Measurements from ENCODE around the gene LRRC41. TPM values are rescaled to one million over a fixed set of nuclear protein-coding genes. Genes with fewer than 3 reads are reported as not detected.

Gene LRRC41
- total and polyA plus RNA-seq, 2 of the 13 experiments (the other 11 are each of a cell fraction or from before 2014, with no cell fraction given) = 48.1 to 53.6 TPM

DNA sequence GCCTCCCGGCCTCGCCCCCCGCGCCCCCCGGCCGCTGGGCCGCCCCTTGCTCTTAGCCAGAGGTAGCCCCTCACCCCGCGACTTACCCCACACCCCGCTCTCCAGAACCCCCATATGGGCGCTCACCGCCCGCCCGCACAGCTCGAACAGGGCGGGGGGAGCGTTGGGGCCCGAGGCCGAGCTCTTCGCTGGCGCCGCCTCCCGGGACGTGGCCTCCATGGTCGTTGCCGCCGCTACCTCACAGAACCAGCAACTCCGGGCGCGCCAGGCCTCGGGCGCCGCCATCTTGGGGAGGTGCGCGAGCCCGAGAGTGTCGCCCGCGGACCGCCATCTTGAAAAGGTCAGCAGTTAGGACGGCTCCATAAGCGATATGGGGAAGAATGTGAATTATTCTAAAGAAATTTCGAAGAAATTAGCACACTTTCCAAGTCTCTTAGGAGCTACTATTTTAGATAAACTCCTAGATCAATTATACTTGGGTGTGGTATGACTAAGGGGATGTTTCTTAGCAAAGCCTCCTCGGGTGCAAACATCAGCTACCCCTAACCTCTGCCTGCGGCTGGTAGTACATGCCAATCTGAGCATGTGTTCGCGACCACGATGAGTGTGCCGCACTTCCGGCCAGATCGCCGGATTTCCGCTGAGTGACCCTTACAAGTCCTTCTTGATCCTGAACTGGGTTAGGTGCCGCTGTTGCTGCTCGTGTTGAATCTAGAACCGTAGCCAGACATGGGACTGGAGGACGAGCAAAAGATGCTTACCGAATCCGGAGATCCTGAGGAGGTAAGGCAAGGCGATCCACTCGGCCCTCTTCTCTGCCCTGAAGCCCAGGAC, at the start of gene LRRC41, which contains the start of gene UQCRH (continued):
- TF ChIP-seq, protein P1, sequence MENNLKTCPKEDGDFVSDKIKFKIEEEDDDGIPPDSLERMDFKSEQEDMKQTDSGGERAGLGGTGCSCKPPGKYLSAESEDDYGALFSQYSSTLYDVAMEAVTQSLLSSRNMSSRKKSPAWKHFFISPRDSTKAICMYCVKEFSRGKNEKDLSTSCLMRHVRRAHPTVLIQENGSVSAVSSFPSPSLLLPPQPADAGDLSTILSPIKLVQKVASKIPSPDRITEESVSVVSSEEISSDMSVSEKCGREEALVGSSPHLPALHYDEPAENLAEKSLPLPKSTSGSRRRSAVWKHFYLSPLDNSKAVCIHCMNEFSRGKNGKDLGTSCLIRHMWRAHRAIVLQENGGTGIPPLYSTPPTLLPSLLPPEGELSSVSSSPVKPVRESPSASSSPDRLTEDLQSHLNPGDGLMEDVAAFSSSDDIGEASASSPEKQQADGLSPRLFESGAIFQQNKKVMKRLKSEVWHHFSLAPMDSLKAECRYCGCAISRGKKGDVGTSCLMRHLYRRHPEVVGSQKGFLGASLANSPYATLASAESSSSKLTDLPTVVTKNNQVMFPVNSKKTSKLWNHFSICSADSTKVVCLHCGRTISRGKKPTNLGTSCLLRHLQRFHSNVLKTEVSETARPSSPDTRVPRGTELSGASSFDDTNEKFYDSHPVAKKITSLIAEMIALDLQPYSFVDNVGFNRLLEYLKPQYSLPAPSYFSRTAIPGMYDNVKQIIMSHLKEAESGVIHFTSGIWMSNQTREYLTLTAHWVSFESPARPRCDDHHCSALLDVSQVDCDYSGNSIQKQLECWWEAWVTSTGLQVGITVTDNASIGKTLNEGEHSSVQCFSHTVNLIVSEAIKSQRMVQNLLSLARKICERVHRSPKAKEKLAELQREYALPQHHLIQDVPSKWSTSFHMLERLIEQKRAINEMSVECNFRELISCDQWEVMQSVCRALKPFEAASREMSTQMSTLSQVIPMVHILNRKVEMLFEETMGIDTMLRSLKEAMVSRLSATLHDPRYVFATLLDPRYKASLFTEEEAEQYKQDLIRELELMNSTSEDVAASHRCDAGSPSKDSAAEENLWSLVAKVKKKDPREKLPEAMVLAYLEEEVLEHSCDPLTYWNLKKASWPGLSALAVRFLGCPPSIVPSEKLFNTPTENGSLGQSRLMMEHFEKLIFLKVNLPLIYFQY (CRISPR knock-in tag; IDR thresholded peaks at IDR 0.05; ENCODE audit: borderline replicate concordance) = peak; percentile 10; the same call in 1 of the 2 replicates
- TF ChIP-seq MED13 (CRISPR knock-in tag; IDR thresholded peaks at IDR 0.05) (no peak; the same call in 1 of the 2 replicates), RBM22 (optimal IDR thresholded peaks at IDR 0.05; ENCODE audit: low read length) (no peak), ZFP36L2 (CRISPR knock-in tag; IDR thresholded peaks at IDR 0.05) (no peak), ZMYM2 (CRISPR knock-in tag; IDR thresholded peaks at IDR 0.05) (no peak), ARHGAP35 (CRISPR knock-in tag; IDR thresholded peaks at IDR 0.05; ENCODE audit: borderline replicate concordance) (0 out of 2 replicates have a peak, but pooled peaks have one; percentile 54), TBP (CRISPR knock-in tag; IDR thresholded peaks at IDR 0.05) (no peak), FOXJ3 (CRISPR knock-in tag; IDR thresholded peaks at IDR 0.05; ENCODE audit: borderline replicate concordance) (0 out of 2 replicates have a peak, but pooled peaks have one; percentile 32), ZNF296 (CRISPR knock-in tag; conservative IDR thresholded peaks at IDR 0.05) (no peak; the same call in 1 of the 2 replicates)
- TF ChIP-seq, protein P2, sequence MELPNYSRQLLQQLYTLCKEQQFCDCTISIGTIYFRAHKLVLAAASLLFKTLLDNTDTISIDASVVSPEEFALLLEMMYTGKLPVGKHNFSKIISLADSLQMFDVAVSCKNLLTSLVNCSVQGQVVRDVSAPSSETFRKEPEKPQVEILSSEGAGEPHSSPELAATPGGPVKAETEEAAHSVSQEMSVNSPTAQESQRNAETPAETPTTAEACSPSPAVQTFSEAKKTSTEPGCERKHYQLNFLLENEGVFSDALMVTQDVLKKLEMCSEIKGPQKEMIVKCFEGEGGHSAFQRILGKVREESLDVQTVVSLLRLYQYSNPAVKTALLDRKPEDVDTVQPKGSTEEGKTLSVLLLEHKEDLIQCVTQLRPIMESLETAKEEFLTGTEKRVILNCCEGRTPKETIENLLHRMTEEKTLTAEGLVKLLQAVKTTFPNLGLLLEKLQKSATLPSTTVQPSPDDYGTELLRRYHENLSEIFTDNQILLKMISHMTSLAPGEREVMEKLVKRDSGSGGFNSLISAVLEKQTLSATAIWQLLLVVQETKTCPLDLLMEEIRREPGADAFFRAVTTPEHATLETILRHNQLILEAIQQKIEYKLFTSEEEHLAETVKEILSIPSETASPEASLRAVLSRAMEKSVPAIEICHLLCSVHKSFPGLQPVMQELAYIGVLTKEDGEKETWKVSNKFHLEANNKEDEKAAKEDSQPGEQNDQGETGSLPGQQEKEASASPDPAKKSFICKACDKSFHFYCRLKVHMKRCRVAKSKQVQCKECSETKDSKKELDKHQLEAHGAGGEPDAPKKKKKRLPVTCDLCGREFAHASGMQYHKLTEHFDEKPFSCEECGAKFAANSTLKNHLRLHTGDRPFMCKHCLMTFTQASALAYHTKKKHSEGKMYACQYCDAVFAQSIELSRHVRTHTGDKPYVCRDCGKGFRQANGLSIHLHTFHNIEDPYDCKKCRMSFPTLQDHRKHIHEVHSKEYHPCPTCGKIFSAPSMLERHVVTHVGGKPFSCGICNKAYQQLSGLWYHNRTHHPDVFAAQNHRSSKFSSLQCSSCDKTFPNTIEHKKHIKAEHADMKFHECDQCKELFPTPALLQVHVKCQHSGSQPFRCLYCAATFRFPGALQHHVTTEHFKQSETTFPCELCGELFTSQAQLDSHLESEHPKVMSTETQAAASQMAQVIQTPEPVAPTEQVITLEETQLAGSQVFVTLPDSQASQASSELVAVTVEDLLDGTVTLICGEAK (IDR thresholded peaks at IDR 0.05) = peak; percentile 64
- TF ChIP-seq, protein P2 (CRISPR knock-in tag; IDR thresholded peaks at IDR 0.05) = no peak; the same call in 1 of the 2 replicates
- TF ChIP-seq, protein P3, sequence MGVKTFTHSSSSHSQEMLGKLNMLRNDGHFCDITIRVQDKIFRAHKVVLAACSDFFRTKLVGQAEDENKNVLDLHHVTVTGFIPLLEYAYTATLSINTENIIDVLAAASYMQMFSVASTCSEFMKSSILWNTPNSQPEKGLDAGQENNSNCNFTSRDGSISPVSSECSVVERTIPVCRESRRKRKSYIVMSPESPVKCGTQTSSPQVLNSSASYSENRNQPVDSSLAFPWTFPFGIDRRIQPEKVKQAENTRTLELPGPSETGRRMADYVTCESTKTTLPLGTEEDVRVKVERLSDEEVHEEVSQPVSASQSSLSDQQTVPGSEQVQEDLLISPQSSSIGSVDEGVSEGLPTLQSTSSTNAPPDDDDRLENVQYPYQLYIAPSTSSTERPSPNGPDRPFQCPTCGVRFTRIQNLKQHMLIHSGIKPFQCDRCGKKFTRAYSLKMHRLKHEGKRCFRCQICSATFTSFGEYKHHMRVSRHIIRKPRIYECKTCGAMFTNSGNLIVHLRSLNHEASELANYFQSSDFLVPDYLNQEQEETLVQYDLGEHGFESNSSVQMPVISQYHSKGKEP (CRISPR knock-in tag; IDR thresholded peaks at IDR 0.05) = no peak; the same call in 1 of the 2 replicates
